H1 (cell line): ENCODE data around the gene C19orf73. TPM values are rescaled to one million over a fixed set of nuclear protein-coding genes. Genes with fewer than 3 reads are reported as not detected.

ENCODE experiments used
- CTCF ChIA-PET: fragments of 300-600 bp; sonication (Branson Sonifier 250); formaldehyde crosslinking; loops from one replicate; lab custom pipeline; 2021; ENCODE audit not compliant: partially characterized antibody; lab: Charles Lee
- POLR2A ChIA-PET: fragments of 300-600 bp; sonication (Branson Sonifier 250); formaldehyde crosslinking; loops from one replicate; lab custom pipeline; 2021; ENCODE audit warnings: inconsistent platforms; ENCODE audit not compliant: partially characterized antibody; lab: Charles Lee
- DNase-seq, 2 experiments: peaks; one replicate each; pipeline versions ENCODE4 v3.0.0 to v3.0.0-alpha.2; 2010 to 2022; ENCODE audit warnings: low spot score in 2 of 2, low read depth in 1 of 2, mixed read lengths in 1 of 2
- FAIRE-seq: peaks from 2 replicates; lab custom pipeline; 2011; peaks lifted over from hg19 to GRCh38; lab: Jason Lieb, UNC
- H2AFZ ChIP-seq: 2 replicates; pipeline ENCODE4 v1.8.1; 2012; ENCODE audit warnings: low read length, inconsistent platforms
- H2AK5ac ChIP-seq: 2 replicates; pipeline ENCODE4 v1.6.1; 2013; ENCODE audit warnings: low read depth, low read length
- H2BK120ac ChIP-seq: replicated peaks from 2 replicates; pipeline ENCODE3; 2013; ENCODE audit warnings: low read depth, low read length, inconsistent platforms
- H2BK12ac ChIP-seq: 2 replicates; pipeline ENCODE4 v1.6.1; 2013; ENCODE audit warnings: low read depth, low read length
- H2BK15ac ChIP-seq: 2 replicates; pipeline ENCODE4 v1.6.1; 2013; ENCODE audit warnings: low read length
- H2BK20ac ChIP-seq: 2 replicates; pipeline ENCODE4 v1.6.1; 2013; ENCODE audit warnings: low read length
- H2BK5ac ChIP-seq: 2 replicates; pipeline ENCODE4 v1.6.1; 2013; ENCODE audit warnings: low read depth, low read length
- H3K14ac ChIP-seq: 2 replicates; pipeline ENCODE4 v1.6.1; 2013; ENCODE audit warnings: inconsistent platforms; ENCODE audit not compliant: insufficient read length
- H3K18ac ChIP-seq: 2 replicates; pipeline ENCODE4 v1.6.1; 2013; ENCODE audit warnings: low read length; ENCODE audit errors: extremely low read depth
- H3K23ac ChIP-seq: 2 replicates; pipeline ENCODE4 v1.6.1; 2013; ENCODE audit warnings: inconsistent platforms; ENCODE audit not compliant: insufficient read length
- H3K23me2 ChIP-seq: 2 replicates; pipeline ENCODE4 v1.6.1; 2013; ENCODE audit warnings: low read depth, low read length
- H3K27ac ChIP-seq: 2 replicates; pipeline ENCODE4 v1.6.1; 2011; ENCODE audit warnings: low read depth, low read length, inconsistent platforms
- H3K27me3 ChIP-seq, 4 experiments: replicated peaks in 1 of 4; 1 replicate in 1 of 4; 2 replicates in 3 of 4; pipeline versions ENCODE4 v1.6.1 to v1.8.1; 2011 to 2013; ENCODE audit warnings: low read length in 3 of 4, mild to moderate bottlenecking in 3 of 4, inconsistent platforms in 2 of 4, mixed read lengths in 2 of 4, moderate library complexity in 1 of 4; ENCODE audit not compliant: control insufficient read depth in 3 of 4, insufficient read depth in 3 of 4; ENCODE audit errors: extremely low read depth in 1 of 4
- H3K36me3 ChIP-seq, 4 experiments: 2 replicates each; pipeline versions ENCODE4 v1.6.1 to v1.8.1; 2011 to 2013; ENCODE audit warnings: mild to moderate bottlenecking in 4 of 4, low read length in 3 of 4, moderate library complexity in 2 of 4, control low read depth in 1 of 4, inconsistent platforms in 1 of 4; ENCODE audit not compliant: insufficient read depth in 4 of 4, control insufficient read depth in 2 of 4
- H3K4ac ChIP-seq: replicated peaks from 2 replicates; pipeline ENCODE3; 2013; ENCODE audit warnings: low read length, low read depth, mixed read lengths, inconsistent platforms; ENCODE audit not compliant: insufficient read length
- H3K4me1 ChIP-seq, 4 experiments: replicated peaks in 1 of 4; 1 replicate in 1 of 4; 2 replicates in 3 of 4; pipeline versions ENCODE4 v1.6.1 to v1.8.1; 2011 to 2013; ENCODE audit warnings: low read length in 3 of 4, inconsistent platforms in 2 of 4, mixed read lengths in 1 of 4; ENCODE audit not compliant: insufficient read depth in 4 of 4, control insufficient read depth in 3 of 4
- H3K4me2 ChIP-seq, 2 experiments: 2 replicates each; pipeline versions ENCODE4 v1.6.1 to v1.8.1; 2011 to 2013; ENCODE audit warnings: low read depth in 2 of 2, low read length in 2 of 2, control low read depth in 1 of 2, inconsistent platforms in 1 of 2, mild to moderate bottlenecking in 1 of 2; ENCODE audit not compliant: insufficient read depth in 1 of 2
- H3K4me3 ChIP-seq, 4 experiments: fragments of 200-600, 300-600 bp in 1 of 4; sonication (generic), shearing (Covaris generic), sonication (Bioruptor Twin) in 1 of 4; 2 replicates each; pipeline versions ENCODE4 v1.5.1 to v1.8.1; 2011 to 2016; ENCODE audit warnings: low read length in 4 of 4, low read depth in 3 of 4, control low read depth in 2 of 4, inconsistent platforms in 2 of 4, mild to moderate bottlenecking in 2 of 4, mixed read lengths in 1 of 4, moderate library complexity in 1 of 4; ENCODE audit not compliant: insufficient read depth in 2 of 4; ENCODE audit errors: extremely low read depth in 1 of 4
- H3K56ac ChIP-seq: replicated peaks from 2 replicates; pipeline ENCODE3; 2013; ENCODE audit warnings: low read depth, mild to moderate bottlenecking, mixed read lengths, low read length, inconsistent platforms; ENCODE audit not compliant: insufficient read length
- H3K79me1 ChIP-seq: 2 replicates; pipeline ENCODE4 v1.6.1; 2013; ENCODE audit warnings: low read depth, low read length, control low read depth
- H3K79me2 ChIP-seq, 2 experiments: 2 replicates each; pipeline versions ENCODE4 v1.6.1 to v1.8.1; 2012 to 2013; ENCODE audit warnings: low read length in 2 of 2, mild to moderate bottlenecking in 2 of 2, inconsistent platforms in 1 of 2; ENCODE audit not compliant: insufficient read depth in 2 of 2, control insufficient read depth in 1 of 2
- H3K9ac ChIP-seq, 4 experiments: replicated peaks in 1 of 4; 1 replicate in 1 of 4; 2 replicates in 3 of 4; pipeline versions ENCODE4 v1.6.1 to v1.8.1; 2011 to 2013; ENCODE audit warnings: low read depth in 3 of 4, low read length in 3 of 4, control low read depth in 2 of 4, mild to moderate bottlenecking in 2 of 4, moderate library complexity in 2 of 4, inconsistent platforms in 1 of 4; ENCODE audit errors: extremely low read depth in 1 of 4
- H3K9me3 ChIP-seq, 2 experiments: 2 replicates each; pipeline versions ENCODE4 v1.6.1 to v1.8.1; 2012 to 2013; ENCODE audit warnings: mild to moderate bottlenecking in 2 of 2, moderate library complexity in 2 of 2, control low read depth in 1 of 2, inconsistent platforms in 1 of 2, low read depth in 1 of 2, low read length in 1 of 2, mixed read lengths in 1 of 2; ENCODE audit not compliant: insufficient read depth in 2 of 2
- H4K20me1 ChIP-seq, 2 experiments: replicated peaks in 1 of 2; 2 replicates each; pipeline versions ENCODE3 to v1.8.1; 2011 to 2013; ENCODE audit warnings: inconsistent platforms in 2 of 2, low read length in 2 of 2, mild to moderate bottlenecking in 1 of 2; ENCODE audit not compliant: insufficient read depth in 2 of 2, control insufficient read depth in 1 of 2
- H4K5ac ChIP-seq: 2 replicates; pipeline ENCODE4 v1.6.1; 2013; ENCODE audit warnings: low read length, low read depth, mixed read lengths, inconsistent platforms; ENCODE audit not compliant: insufficient read length
- H4K8ac ChIP-seq: 2 replicates; pipeline ENCODE4 v1.8.0; 2013; ENCODE audit warnings: mild to moderate bottlenecking, moderate library complexity, low read length, inconsistent platforms; ENCODE audit not compliant: insufficient read depth; ENCODE audit errors: extremely low read depth
- H4K91ac ChIP-seq: replicated peaks from 2 replicates; pipeline ENCODE3; 2013; ENCODE audit warnings: low read length, mixed read lengths, inconsistent platforms; ENCODE audit not compliant: insufficient read length
- CHD2 ChIP-seq: IDR thresholded peaks from 2 replicates; pipeline ENCODE4 v1.6.1; 2012; ENCODE audit warnings: low read length, improper control_type of control experiment
- CREB1 ChIP-seq: IDR thresholded peaks from 2 replicates; pipeline ENCODE4 v1.6.1; 2012; ENCODE audit warnings: inconsistent platforms
- CTCF ChIP-seq, 3 experiments: IDR thresholded peaks; 1 replicate in 2 of 3; 2 replicates in 1 of 3; pipeline versions ENCODE4 v1.5.1 to v1.6.1; 2011; ENCODE audit warnings: low read length in 3 of 3, mild to moderate bottlenecking in 3 of 3, inconsistent platforms in 2 of 3, low read depth in 1 of 3, moderate library complexity in 1 of 3; ENCODE audit not compliant: insufficient read depth in 1 of 3; ENCODE audit errors: control extremely low read depth in 1 of 3
- EGR1 ChIP-seq: IDR thresholded peaks from 2 replicates; pipeline ENCODE4 v1.6.1; 2011; ENCODE audit warnings: low read depth, low read length, borderline replicate concordance
- JUND ChIP-seq: IDR thresholded peaks from 2 replicates; pipeline ENCODE4 v1.6.1; 2011; ENCODE audit warnings: mild to moderate bottlenecking, improper control_type of control experiment, low read length
- SAP30 ChIP-seq: fragments of 300-600 bp; sonication (generic); IDR thresholded peaks from 2 replicates; pipeline ENCODE4 v1.7.1; 2012; ENCODE audit warnings: low read length, moderate library complexity, mild to moderate bottlenecking, inconsistent platforms; ENCODE audit not compliant: insufficient read depth, insufficient replicate concordance
- SP2 ChIP-seq: IDR thresholded peaks from 2 replicates; pipeline ENCODE4 v1.6.1; 2012; ENCODE audit warnings: mild to moderate bottlenecking, low read length, inconsistent platforms
- TAF1 ChIP-seq: IDR thresholded peaks from 2 replicates; pipeline ENCODE4 v1.6.1; 2011; ENCODE audit warnings: mild to moderate bottlenecking, low read depth, low read length
- WGBS, 2 experiments: shearing (Covaris generic) in 1 of 2; methylation state at CpG; one replicate each; pipeline versions ENCODE4 v1.1.6 to v1.1.7; 2013 to 2015; ENCODE audit warnings: low lambda C conversion rate in 2 of 2, mixed read lengths in 2 of 2, inconsistent platforms in 1 of 2, low coverage in 1 of 2, missing lambda C conversion rate in 1 of 2; ENCODE audit not compliant: insufficient replicate concordance in 2 of 2, insufficient coverage in 1 of 2, insufficient read length in 1 of 2; ENCODE audit errors: extremely low coverage in 1 of 2, missing lambda C conversion rate in 1 of 2; 5-methylcytosine and 5-hydroxymethylcytosine counted together
- polyA plus RNA-seq, 7 experiments: library from polyadenylated mRNA; depleted of rRNA in 3 of 7; stranded (reverse) in 5 of 7; unstranded in 2 of 7; fragments of >200 nt in 5 of 7; fragments of 200-250 nt in 2 of 7; gene quantifications; 1 replicate in 5 of 7; 2 replicates in 1 of 7; 4 replicates in 1 of 7; pipeline versions ENCODE4 v1.2.1 to v1.2.3, GENCODE V29; 2011 to 2013; ENCODE audit warnings: missing spikeins in 2 of 7, mixed read lengths in 2 of 7
- total RNA-seq: library from RNA; stranded (reverse); fragmentation: NEBNext Ultra II Directional; extraction: Animal tissue kit (Norgen Biotek cat#: 25700); gene quantifications from 2 replicates; pipeline ENCODE4 v1.2.1, GENCODE V29; 2021

The C19orf73 gene
- total and polyA plus RNA-seq, 2 of the 8 experiments (the other 6 are each of a cell fraction or from before 2014, with no cell fraction given): 2.5 to 4.6 TPM

- no peak overlapping the region for H3K14ac ChIP-seq
- no peak overlapping the region for H3K18ac ChIP-seq
- no peak overlapping the region for H3K4me3 ChIP-seq
- H3K9me3 ChIP-seq: no peaks in the 10 kb centered on the region
- no peak overlapping the region for H2BK120ac ChIP-seq
- ChIA-PET POLR2A (no interaction called here), CTCF (interaction anchor here (0.9 to 2.2 kb wide), 4 partner anchors 7 to 117 kb away, joined by 4 to 6 read pairs (median 5); no protein-coding TSS in a partner anchor)
- no peak overlapping the region for H4K91ac ChIP-seq
- H3K36me3 ChIP-seq: peaks cover 0 to under 1% (median 0%) of the 10 kb centered on the region in 4 experiments; a peak in 1 of 8 replicates
- no peak overlapping the region for H3K27ac ChIP-seq
- FAIRE-seq (no peak), DNase-seq (no peak)
- peaks cover 1 to 2% of the 10 kb centered on the region in 2 experiments for H4K20me1 ChIP-seq
- H3K4me2 ChIP-seq: no peak overlapping the region
- H3K79me1 ChIP-seq: no peaks in the 10 kb centered on the region
- no peak overlapping the region for H2BK20ac ChIP-seq
- peaks cover 7 to 8% of the 10 kb centered on the region in 2 experiments for H3K79me2 ChIP-seq
- H3K27me3 ChIP-seq: peaks cover 0 to 3% (median 0%) of the 10 kb centered on the region in 4 experiments; a peak in 1 of 7 replicates
- peaks cover 12% of the 10 kb centered on the region; the same call in 1 of the 2 replicates for H3K23me2 ChIP-seq
- no peak overlapping the region for H2BK15ac ChIP-seq
- no peak overlapping the region for H3K9ac ChIP-seq
- H2AFZ ChIP-seq: no peak overlapping the region
- no peak overlapping the region for H2AK5ac ChIP-seq
- H4K5ac ChIP-seq: no peak overlapping the region
- peaks cover under 1 to 2% (median 1%) of the 10 kb centered on the region in 4 experiments for H3K4me1 ChIP-seq
- WGBS, 2 experiments: 90% methylated on average over 1 of the region's 1 CpG; no CpG with 5 or more reads in 1 of the 2 experiments
- H2BK12ac ChIP-seq: no peak overlapping the region
- no peak overlapping the region for H3K56ac ChIP-seq
- H2BK5ac ChIP-seq: no peak overlapping the region
- no peak overlapping the region for H3K4ac ChIP-seq
- no peak overlapping the region for H4K8ac ChIP-seq
- H3K23ac ChIP-seq: no peak overlapping the region
- no peak for TF ChIP-seq EGR1
- TF ChIP-seq CTCF (IDR thresholded peaks at IDR 0.05; ENCODE audit: control extremely low read depth in 1 of 3, insufficient read depth in 1 of 3, low read depth in 1 of 3, low read length in 3 of 3): no peak
- TF ChIP-seq CREB1: no peak
- TF ChIP-seq SAP30: no peak
- TF ChIP-seq JUND: no peak
- no peak for TF ChIP-seq SP2
- no peak for TF ChIP-seq TAF1
- TF ChIP-seq CHD2: no peak
These were observed 37.7 kb downstream of the C19orf73 start for GRCh38 chr19:49081273-49081672.
